HG02840 (cell line): ENCODE measurements around the gene TNS4.

Experiments used
- ATAC-seq: cut with Tn5 transposase; IDR thresholded peaks from one replicate; pipeline ENCODE4 v1.9.1; 2021; ENCODE audit warnings: mild to moderate bottlenecking, moderate library complexity, moderate number of reproducible peaks; ENCODE audit not compliant: unreplicated experiment, low FRiP score

TNS4 gene

DNA sequence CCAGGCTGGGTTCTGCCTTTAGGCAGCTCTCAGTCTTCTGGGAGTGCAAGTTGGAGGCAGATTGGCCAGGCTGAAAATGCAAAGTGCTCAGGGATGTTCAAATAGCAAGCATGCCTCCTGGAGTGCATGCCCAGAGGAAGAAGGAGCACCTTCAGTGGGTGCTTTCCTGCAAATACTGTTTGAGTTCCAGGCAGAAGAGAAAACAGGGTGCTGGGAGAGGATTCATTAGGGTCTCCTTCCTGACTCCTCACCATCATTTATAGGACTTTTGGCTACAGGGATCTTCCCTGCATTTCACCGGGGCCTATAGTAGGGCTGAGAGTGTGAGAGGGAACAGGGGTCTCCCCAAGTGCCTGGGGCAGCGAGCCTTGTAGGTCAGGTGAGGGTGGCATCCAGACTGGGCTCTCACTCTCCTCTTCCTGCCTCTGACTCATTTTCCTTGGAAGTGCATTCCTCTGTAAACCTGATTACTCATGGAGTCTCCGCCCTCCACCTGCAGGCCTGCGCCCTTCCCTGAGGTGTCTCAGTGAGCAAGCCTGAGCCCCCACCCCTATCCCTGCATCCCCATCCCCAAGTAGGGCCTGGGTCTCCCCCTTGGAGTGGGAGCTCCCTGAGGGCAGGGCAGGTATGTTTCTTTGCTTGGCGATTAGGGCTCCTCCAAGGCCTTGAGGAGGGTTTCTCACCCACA, 17.1 kb upstream of the TNS4 start:
- no peak for ATAC-seq

DNA sequence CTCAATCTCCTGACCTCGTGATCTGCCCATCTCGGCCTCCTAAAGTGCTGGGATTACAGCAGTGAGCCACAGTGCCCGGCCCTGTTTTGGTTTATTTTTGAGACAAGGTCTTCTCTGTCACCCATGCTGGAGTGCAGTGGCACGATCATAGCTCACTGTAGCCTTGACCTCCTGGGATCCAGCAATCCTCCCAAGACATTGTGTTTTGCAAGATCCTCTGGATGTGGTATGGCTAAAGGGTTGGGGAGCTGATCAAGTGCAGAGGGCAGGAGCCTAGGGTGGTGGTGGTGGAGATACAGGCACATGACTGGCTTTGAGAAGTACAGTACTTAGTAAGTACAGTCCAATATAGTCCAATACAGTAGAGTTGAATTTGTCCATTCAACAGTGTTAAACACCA, 16.6 kb upstream of the TNS4 start:
- ATAC-seq, result no peak

DNA sequence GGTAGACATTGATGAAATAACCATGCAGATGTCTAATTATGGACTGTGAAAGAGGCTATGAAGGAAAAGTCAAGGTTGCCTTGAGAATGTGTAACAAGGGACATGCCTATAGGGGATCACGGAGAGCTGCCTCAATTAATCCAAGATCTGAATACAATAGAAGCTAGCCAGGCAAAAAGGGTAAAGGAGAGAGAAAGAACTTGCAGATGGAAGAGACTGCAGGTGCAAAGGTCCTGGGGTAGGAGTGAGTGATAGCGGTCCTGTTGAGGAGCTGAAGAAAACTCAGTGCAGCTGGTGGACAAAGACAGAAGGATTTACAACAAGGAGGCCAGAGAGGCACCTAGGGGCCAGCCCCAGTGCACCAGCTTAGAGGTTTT, 15.9 kb upstream of the TNS4 start:
- ATAC-seq, result no peak

DNA sequence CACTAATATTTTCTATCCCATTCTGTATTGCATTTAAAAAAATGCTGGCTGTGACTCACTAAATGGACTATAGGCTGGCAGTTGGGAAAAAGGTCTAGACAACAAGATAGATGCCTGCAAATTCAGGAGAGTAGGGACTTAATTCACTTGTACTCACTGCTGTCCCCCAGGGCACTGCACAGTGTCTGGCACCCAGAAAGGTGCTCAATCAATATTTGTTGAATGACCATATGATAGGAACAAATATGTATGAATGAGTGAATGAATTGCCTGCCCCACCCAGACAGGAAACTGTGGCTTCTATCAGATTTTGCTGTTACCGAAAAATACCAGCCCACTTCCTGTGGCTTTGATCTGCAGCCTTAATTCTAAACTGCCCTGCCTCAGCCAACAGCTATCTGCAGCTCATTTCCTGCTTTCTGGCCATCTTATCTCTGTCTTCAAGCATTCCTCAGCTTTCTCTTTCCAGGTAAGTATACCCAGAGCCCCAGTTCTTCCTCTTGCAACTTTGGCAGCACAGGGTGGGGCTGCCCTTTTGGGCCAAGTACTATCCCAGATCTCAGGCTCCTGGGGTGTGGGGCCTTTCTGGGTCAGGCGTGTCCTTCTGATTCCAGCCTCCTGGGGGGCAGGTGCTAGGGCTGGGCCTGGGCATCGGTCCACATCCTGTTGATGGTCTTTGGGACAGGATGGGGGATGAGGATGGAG, 15.3 kb upstream of the TNS4 start:
- ATAC-seq, result no peak

DNA sequence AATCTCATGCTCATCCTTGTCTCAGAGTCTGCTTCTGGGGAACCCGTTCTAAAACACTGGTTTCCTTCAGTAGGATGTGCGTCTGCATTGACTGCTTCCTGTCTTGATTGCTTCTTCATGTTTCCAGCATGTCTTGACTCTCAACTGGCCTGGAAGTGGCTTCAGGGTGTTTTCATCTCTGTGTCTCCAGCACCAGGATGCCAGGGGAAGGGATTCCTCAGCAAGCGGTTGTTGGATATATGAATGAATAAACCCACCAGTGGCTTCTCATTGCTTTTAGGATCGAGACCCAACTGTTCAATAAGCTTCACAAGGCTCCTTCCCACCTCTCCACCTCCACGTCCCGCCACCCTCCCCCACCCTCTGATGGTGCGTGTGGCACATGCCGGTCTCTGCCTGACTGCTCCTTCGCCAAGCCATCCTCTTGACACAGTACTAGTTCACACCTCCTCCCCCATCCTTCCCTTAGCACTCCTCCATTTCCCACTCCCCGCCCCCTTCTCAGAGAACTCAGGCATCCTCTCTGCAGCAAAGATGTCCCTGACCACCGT, 14.1 kb upstream of the TNS4 start:
- no peak for ATAC-seq

DNA sequence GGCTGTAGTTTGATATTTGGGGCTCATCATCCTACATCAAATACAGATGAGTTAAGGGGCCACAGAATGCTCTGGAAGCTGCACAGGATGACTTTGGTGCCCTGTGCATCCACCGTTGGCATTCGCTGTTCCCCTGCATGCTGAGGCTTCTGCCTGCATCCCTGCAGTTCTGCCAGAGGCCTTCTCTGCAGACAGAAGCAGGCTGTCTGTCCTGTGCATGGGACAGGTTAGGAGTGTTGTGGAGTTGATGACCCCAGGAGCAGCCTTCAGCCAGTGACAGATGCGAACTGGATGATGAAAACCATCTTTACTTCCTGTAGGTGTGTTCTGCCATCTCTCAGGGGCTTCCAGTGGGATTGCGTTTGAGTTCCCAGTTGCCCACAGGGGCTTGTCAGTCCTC, 13.6 kb upstream of the TNS4 start:
- ATAC-seq, result no peak

DNA sequence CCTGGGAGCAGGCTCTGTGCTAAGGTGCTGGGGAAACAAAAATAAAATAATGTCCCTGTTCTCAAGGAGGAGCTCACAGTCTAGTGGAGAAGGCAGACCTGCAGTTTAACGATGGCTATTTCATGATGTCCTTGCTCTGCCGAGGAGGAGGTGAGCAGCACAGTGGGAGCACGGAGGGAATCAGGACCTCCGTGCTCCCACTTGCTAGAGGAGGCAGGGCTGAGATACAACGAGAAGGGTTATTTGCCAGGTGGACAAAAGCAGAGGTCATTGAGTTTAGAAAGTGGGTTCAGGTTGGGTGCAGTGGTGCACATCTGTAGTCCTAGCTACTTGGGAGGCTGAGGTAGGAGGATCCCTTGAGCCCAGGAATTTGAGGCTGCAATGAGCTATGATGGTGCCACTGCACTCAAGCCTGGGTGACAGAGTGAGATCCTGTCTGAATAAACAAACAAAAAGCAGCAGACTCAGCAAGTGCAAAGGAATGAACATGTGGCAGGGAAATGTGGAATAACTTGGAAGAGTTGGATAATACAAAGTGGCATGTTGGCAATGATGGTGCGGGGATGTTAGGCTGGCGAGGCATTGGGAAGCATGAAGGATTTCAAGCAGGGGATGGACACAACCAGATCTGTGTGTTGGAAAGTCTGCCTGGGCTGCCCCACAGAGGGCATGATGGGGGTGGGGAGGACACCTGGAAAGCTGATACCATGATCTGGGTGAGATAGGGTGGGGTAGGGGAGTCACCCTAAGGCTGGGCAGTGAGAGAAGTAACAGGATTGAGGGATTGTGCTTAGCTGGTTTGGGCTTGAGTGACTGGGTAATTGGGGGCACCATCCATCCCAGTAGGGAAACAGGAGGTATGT, 12.8 kb upstream of the TNS4 start:
- no peak for ATAC-seq

DNA sequence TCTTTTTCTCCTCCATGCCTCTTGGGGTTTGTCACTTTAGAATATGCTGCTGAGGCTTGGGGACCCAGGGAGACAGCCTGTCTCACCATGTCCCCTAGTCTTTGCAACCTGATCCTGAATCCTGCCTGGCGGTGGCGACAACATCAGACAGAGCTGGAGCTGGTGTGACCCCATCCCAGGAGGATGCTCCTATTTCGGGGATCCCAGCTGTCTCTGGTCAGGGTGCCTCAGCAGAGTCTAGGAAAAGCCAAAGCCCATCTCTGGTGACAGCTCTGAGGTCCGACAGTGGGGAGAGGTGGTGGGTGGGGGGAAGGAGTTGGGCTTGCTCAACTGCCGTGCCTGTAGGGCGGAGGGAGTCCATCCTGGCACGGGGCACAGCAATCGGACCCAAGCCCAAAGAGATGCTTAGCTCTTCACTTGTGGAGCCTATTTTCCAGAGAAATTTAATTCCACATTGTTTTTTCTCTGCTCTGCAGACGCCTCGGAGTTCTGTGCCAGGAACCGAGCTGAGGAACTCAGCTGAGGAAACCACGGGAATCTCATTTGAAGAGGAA, 10.3 kb upstream of the TNS4 start:
- ATAC-seq, result no peak

DNA sequence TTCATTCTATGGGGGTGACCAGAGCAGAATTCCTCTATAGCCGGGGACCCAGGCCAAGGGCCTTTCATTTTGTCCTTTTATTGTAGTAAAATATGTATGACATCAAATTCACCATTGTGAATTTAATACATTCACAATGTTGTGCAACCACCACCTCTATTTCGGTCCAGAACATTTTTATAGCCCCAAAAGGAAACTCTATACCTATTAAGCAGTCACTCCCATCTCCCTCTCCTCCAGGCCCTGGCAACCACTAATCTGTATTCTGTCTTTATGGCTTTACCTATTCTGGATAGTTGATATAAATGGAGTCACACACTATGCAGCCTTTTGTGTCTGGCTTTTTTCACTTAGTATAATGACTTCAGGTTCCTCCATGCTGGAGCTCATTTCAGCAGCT, 9.7 kb upstream of the TNS4 start:
- ATAC-seq, result no peak

DNA sequence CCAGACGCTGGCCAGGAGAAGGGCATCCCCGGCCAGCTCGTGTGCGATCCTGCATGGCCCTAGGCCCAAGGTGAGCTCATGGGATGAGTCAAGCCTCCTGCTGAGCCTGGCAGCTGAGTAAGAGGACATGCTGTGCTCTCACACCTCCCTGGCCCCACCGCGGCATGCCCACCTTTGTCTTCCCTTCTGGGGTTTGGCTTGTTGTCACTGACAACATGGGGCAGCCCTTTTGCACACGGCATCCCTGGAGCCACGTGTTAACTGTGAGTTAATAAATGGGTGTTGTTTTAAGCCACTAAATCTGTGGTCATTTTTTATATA, 8.9 kb upstream of the TNS4 start:
- no peak for ATAC-seq

DNA sequence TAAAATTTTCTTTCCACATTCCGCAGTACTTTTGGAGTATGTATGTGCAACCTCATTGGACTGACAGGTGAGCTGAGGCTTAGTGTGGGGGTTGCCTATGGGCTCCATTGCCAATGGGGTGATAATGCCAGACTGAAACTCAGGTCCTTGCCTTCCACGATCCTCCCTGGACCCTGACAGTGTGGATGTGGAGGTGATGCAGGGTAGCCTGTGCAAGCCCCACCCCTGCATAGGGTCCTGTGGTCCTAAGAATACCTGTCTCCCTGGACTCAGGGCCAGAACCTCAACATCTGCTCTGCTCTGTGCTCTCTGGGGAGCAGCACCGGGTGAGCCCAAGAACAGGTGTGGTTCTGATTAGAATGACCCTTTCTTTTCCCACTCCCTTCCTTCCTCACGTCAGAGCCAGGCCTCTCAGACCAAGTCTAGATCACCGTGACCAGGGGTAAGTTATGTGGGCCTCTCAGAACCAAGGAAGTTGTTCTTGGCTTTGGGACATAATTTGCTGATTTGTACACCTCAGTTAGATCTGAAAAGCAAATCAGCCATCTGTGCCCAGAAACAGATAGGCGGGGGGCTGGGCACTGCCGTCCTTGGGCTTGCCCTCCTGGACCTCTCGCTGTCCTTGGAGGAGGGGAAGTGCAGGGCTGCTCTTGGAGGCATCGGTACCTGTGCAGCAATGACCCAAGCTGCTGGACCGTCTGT, 8.4 kb upstream of the TNS4 start:
- no peak for ATAC-seq

DNA sequence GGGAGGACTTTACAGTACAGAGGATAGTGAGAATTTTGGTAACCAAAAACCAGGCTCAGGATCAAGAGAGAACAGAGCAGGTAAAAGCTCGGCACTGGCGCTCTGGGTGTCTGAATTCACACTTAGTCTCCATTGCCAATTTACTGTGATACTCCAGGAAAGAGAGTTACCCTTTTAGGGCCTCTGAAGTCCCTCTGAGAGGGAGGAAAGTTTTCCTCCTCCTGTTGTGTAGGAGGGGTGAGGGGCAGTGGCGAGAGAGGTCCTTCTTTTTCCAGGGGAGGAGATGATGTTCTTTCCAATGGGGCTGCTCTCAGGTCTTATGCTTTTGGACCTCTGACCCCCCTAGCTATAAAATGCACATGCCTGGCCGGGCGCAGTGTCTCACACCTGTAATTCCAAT, 5.4 kb upstream of the TNS4 start:
- ATAC-seq, result no peak

DNA sequence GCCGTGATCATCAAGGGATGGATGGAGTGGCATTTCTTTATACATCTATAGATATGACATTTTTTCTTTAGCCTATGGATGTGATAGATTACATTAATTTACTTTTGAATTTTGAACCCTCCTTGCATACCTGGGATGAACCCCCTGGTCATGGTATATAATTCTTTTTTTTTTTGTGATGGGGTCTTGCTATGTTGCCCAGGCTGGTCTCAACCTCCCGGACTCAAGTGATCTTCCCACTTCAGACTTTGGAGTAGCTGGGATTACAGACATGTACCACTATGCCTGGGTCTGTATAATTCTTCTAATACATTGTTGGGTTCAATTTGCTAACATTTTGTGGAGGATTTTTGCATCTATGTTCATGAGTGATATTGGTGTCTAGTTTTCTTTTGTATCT, 1.7 kb upstream of the TNS4 start:
- no peak for ATAC-seq

DNA sequence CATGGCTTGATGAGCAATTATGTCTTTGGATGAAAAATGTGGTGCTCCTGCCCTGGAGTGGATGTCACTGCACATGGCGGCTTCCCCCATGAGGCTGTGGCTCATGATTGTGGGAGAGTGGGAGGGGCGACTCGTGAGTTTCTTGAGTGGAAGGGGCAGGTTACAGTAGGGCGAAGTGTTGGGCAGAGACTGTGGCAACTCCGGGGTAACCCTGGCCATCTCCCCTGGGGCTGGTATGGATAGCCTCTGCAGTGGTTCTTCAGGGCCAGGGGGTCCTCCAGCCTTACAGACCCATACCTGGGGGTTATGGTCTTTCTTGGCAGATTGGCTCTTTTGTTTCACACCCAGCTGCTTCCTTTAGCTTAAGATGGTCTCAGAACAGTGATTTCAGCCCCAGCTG, 1.3 kb upstream of the TNS4 start:
- ATAC-seq, result no peak

DNA sequence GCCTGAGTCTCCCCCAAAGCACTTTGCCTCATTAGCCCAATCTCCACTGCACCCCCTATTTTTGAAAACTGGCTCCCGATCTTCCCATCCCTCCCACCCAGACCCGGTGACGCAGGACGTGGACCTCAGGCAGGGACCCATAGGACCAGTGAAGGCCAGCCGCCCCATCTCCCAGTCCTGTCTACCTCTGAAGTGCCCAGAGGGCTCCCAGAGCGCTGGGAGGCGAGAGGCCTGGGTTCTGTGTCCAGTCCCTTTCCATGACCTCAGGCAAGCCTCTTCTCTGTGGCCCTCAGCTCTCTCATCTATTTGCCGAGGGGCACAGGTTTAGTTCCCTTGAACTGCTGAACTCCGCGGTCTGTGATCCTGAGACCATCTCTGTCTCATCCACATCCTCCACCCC, 714 bp downstream of the TNS4 start:
- ATAC-seq, result no peak

DNA sequence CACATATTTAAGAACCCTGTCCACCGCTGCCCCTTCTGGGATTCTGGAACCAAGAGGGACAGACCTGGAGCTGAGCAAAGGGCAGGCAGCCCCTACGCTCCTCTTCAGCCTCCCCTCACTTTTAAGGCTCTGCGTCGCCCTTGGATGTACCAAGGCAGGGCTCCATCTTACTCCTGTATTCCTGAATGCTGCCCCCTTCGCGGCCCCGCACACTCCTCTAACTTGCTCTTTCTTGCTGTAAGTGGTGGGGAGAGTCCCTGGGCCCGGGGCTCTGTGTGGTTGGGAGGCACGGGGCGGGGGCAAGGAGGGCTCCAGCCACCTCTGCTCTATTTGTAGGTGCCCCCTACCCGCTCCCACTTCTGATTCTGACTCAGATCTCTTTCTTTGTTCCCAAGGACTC, 1.2 kb downstream of the TNS4 start:
- no peak for ATAC-seq

DNA sequence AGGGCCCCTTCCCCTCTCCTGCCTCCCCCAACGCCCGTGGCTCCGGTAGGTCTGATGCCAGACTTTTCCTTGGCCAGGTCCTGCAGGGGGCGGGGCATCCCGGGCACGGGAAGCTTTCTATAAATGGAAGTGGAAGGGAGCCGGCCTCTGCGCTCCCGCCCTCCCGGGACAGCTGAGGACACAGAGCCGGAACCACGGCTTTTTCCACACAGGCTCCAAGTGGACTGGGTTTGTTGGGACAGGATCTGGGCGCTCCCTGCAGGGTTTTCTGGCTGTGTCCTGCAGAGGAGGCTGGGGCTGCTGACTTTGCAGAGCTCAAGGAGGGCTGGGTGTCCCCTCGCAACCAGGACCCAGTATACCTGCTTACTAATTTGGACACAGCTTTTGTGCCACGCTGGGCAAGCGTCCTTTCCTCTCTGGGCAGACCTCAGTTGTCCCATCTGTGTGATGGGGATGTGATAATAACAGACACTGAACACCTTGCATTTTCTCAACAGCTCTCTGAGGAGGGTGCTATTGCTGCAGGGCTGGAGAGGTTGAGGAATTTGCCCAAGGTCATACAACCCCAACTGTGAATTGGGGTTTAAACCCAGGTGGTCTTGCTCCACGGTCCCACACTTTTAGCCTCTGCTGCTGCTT, 1.8 kb downstream of the TNS4 start:
- ATAC-seq, result no peak

DNA sequence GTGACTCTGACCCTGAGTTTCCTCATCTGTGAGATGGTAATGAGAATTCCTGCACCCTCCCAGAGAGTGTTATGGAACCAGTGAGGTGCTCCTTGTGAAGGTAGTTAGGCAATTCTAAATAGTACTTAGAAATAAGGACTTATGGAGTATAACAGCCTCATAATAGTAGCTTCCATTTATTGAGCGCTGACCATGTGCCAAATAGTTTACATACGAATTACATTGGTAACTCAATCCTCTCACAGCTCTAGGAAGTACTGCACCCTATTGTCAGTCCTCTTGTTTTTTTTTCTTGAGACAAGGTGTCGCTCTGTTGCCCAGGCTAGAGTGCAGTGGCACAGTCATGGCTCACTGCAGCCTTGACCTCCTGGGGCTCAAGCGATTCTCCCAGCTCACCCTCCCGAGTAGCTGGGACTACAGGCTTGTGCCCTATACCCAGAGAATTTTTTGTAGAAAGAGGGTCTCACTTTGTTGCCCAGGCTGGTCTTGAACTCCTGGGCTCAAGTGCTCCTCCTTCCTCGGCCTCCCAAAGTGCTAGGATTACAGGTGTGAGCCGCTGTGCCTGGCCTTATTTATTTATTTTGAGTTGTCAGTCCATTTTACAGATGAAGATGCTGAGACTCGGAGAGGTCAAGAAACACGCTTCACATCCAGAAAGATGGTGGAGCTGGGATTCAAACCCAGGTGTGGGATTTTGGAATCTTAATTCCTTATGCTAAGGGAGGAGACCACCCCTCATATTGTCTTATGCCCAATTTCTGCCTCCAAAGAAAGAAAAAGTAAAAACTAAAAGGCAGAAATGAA, 2.9 kb downstream of the TNS4 start:
- no peak for ATAC-seq

DNA sequence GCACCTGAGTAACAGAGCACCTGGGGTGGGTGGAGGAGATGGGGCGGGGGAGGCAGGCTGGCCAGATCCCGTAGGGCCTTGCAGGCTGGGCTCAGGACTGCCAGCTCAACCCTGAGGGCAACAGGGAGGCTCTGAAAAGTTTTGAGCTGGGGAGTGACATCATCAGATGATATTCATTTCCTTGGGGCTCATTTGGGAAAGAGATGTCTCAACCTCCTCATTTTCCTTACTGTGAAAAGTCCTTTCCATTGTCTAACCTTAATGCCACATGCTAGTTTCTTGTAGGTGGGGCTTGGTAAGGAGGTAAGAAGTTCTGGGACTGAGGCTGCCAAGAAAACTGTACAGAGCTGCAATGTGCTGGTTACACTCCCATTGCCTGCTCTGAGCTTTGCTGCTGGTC, 3.7 kb downstream of the TNS4 start:
- no peak for ATAC-seq
